Measurements from ENCODE around the gene AKAP17A. TPM values are rescaled to one million over a fixed set of nuclear protein-coding genes. Genes with fewer than 3 reads are reported as not detected.
"Not testable (repeated sequence)": the region's sequence is repeated elsewhere in the genome, so short reads cannot be mapped to it uniquely, and the experiment has no call there.

Gene AKAP17A
- total RNA-seq, 1 donor: 22.0 TPM

DNA sequence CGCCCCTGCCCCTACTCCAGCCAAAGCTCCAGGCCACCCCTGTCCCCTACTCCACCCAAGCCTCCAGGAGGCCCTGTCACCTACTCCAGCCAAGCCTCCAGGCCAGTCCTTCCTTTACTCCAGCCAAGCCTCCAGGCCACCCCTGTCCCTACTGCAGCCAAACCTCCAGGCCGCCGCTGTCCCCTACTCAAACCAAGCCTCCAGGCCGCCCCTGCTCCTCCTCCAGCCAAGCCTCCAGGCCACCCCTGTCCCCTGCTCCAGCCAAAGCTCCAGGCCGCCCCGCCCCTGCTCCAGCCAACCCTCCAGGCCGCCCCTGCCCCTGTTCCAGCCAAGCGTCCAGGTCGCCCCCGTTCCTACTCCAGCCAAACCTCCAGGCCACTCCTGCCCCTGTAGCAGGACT is 18.4 kb downstream of the AKAP17A start:
- TF ChIP-seq CTCF (IDR thresholded peaks at IDR 0.05; ENCODE audit: insufficient read depth, low read depth, low read length): no peak
- H3K4me3 ChIP-seq (ENCODE audit: low read depth, low read length): no peak overlapping the region
- no peak for DNase-seq (ENCODE audit: low read depth)

- no peak overlapping the region for H3K4me3 ChIP-seq (ENCODE audit: low read depth, low read length)
- DNase-seq (ENCODE audit: low read depth): no peak
- no peak for TF ChIP-seq CTCF (IDR thresholded peaks at IDR 0.05; ENCODE audit: insufficient read depth, low read depth, low read length)
Measured at GRCh38 chrX:1610166-1610565, 18.8 kb downstream of the AKAP17A start.

DNA sequence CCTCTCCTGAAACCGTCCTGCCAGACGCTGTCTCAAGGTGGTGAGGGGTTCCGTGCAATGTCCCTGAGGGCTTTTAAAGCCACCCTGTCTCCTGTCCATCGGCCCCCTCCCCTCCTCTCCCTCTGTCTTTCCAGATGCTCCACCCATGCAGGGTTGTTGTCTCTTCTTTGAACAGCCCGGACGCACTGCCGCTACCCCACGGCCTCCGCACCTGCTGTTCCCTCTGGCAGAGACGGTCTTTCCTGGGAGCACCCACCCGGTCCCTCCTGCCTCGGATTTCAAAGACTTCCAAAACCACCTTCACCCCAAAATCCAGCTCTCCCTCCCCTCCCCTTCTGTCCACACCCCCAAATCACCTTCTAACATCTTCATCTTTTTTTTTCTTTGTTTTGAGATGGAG is 19.3 kb downstream of the AKAP17A start:
- no peak for TF ChIP-seq CTCF (IDR thresholded peaks at IDR 0.05; ENCODE audit: insufficient read depth, low read depth, low read length)
- no peak overlapping the region for H3K4me3 ChIP-seq (ENCODE audit: low read depth, low read length)
- DNase-seq (ENCODE audit: low read depth): no peak

DNA sequence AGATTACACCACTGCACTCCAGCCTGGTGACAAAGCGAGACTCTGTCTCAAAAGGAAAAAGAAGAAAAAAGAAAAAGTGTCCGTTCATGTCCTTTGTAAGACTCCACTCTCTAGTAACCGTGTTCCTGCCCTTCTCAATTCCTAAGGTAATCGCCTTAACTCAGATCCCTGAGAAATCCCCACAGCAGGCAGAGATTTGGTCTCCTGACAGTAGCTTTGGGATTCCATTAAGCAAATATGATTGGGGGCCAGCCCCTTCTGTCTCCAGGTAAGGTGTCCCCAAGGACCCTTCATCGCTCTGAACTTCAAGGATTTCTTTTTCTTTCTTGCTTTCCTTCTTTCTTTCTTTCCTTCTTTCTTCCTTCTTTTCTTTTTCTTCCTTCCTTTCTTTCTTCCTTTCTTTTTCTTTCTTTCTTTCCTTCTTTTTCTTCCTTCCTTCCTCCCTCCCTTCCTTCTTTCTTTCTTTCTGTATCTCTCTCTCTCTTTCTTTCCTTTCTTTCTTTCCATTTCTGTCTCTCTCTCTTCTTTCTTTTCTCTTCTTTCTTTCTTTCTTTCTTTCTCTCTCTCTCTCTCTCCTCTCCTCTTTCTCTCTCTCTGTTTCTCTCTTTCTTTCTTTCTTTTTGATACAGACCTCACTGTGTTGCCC is 21.4 kb downstream of the AKAP17A start:
- no peak for TF ChIP-seq CTCF (IDR thresholded peaks at IDR 0.05; ENCODE audit: insufficient read depth, low read depth, low read length)
- DNase-seq (ENCODE audit: low read depth): no peak
- H3K4me3 ChIP-seq (ENCODE audit: low read depth, low read length): no peak overlapping the region

- H3K4me3 ChIP-seq (ENCODE audit: low read depth, low read length): no peak within 1 kb of the TSS
- no peak for TF ChIP-seq CTCF (IDR thresholded peaks at IDR 0.05; ENCODE audit: insufficient read depth, low read depth, low read length)
- no peak for DNase-seq (ENCODE audit: low read depth)
Measured at GRCh38 chrX:1614927-1615326, 23.5 kb downstream of the AKAP17A start, which contains the start of gene ASMT. ASMT (plus strand) TSS chrX:1615059; CDS start chrX:1615200, 141 bp downstream.

DNA sequence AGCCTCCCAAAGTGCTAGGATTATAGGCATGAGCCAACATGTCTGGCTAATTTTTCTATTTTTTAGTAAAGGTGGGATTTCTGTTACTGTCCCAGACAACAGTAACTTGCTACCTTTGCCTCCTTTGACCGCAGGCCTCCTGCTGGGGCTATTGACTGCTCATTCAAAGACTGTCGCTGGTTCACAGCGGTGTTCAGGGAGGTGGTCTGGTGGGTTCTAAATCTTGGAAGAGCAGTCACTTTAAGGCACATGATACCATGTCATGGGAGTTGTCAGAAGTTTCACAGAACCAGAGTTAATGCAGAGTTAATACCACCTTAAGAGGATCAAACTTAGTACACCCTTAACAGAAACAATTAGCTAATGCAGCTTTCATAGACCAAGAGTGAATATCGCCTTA is 27.3 kb downstream of the AKAP17A start:
- no peak overlapping the region for H3K4me3 ChIP-seq (ENCODE audit: low read depth, low read length)
- TF ChIP-seq CTCF (IDR thresholded peaks at IDR 0.05; ENCODE audit: insufficient read depth, low read depth, low read length): no peak
- DNase-seq (ENCODE audit: low read depth): no peak

DNA sequence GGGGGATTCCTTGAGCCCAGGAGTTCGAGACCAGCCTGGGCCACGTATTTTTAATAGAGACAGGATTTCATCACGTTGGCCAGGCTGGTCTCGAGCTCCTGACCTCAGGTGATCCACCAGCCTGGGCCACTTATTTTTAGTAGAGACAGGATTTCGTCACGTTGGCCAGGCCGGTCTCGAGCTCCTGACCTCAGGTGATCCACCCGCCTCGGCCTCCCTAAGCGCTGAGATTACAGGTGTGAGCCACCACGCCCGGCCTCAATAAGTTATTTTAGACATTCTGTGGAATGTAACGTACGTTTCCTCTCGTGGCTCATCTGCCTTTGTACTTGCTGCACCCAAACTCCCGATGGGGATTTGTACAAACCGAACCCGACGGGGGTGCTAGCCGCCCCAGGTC is 32.3 kb downstream of the AKAP17A start:
- H3K4me3 ChIP-seq (ENCODE audit: low read depth, low read length): no peak overlapping the region
- no peak for TF ChIP-seq CTCF (IDR thresholded peaks at IDR 0.05; ENCODE audit: insufficient read depth, low read depth, low read length)
- no peak for DNase-seq (ENCODE audit: low read depth)

DNA sequence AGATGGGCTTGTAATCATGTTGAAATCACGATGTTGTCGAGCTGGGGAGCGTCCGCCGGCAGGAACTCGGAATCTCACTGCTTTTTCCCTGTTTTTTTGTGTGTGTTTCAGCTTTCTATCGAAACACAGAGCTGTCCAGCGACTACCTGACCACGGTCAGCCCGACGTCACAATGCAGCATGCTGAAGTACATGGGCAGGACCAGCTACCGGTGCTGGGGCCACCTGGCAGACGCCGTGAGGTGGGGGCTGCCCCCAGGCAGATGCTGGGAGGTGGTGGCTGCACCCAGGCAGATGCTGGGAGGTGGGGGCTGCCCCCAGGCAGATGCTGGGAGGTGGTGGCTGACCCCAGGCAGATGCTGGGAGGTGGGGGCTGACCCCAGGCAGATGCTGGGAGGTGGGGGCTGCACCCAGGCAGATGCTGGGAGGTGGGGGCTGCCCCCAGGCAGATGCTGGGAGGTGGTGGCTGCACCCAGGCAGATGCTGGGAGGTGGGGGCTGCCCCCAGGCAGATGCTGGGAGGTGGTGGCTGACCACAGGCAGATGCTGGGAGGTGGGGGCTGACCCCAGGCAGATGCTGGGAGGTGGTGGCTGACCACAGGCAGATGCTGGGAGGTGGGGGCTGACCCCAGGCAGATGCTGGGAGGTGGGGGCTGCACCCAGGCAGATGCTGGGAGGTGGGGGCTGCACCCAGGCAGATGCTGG is 32.9 kb downstream of the AKAP17A start:
- H3K4me3 ChIP-seq (ENCODE audit: low read depth, low read length): not testable (repeated sequence)

GRCh38 chrX:1624861-1625215 is 33.4 kb downstream of the AKAP17A start:
- not testable (repeated sequence) for DNase-seq (ENCODE audit: low read depth); H3K4me3 ChIP-seq (ENCODE audit: low read depth, low read length)

More for the DNA sequence above, 32.9 kb downstream of the AKAP17A start:
- not testable (repeated sequence) for DNase-seq (ENCODE audit: low read depth)

All from fibroblast of villous mesenchyme (primary cell).